T-helper 2 cell treated with Interferon-gamma antibody and Interleukin-4, amounts not matched to agents 100 ng/mL and 5 ng/mL, for 36 hours (primary cell): Measurements from ENCODE around the gene MAFG. TPM values are rescaled to one million over a fixed set of nuclear protein-coding genes. Genes with fewer than 3 reads are reported as not detected.

Experiments
- intact Hi-C: fragments of 100-400 bp; cut with micrococcal nuclease; formaldehyde crosslinking; loops from one replicate; pipeline ENCODE4 v1.15.1; 2023
- total RNA-seq: library from RNA; stranded (reverse); gene quantifications from 2 replicates; pipeline ENCODE4 v1.2.3, GENCODE V29; 2022

The MAFG gene
- total RNA-seq, 1 donor from 2014 or later, result 23.6 TPM

GRCh38 chr17:81899514-81900166 is 27.9 kb downstream of the MAFG start:
- intact Hi-C loops, result no loop called here

- intact Hi-C loops, result no loop called here
Observed at GRCh38 chr17:81898885-81899284, 28.6 kb downstream of the MAFG start.

- intact Hi-C loops, result no loop called here
Observed at GRCh38 chr17:81898029-81898866, 29.3 kb downstream of the MAFG start.

- intact Hi-C loops, result no loop called here
Observed at GRCh38 chr17:81895400-81895799, 32.1 kb downstream of the MAFG start.

GRCh38 chr17:81891303-81891552 is 36.3 kb downstream of the MAFG start:
- intact Hi-C loops, result loop anchor here (1.0 to 2.0 kb wide), 4 partner anchors 20 to 132 kb away; partner anchors contain the start of genes ARHGDIA, LRRC45, MAFG and P4HB

GRCh38 chr17:81890447-81891302 is 36.9 kb downstream of the MAFG start:
- intact Hi-C loops, result loop anchor here (1.0 to 2.0 kb wide), 4 partner anchors 19 to 133 kb away; partner anchors contain the start of genes ARHGDIA, LRRC45, MAFG and P4HB

- intact Hi-C loops, result loop anchor here (2.0 kb wide), 1 partner anchor 37 kb away; the partner anchor contains the start of gene MAFG
Observed at GRCh38 chr17:81889602-81890001, 37.9 kb downstream of the MAFG start.

GRCh38 chr17:81888988-81889595 is 38.4 kb downstream of the MAFG start:
- intact Hi-C loops, result no loop called here

GRCh38 chr17:81888105-81888987 is 39.2 kb downstream of the MAFG start:
- intact Hi-C loops, result no loop called here

GRCh38 chr17:81885869-81886548 is 41.5 kb downstream of the MAFG start:
- intact Hi-C loops, result no loop called here

GRCh38 chr17:81885454-81885853 is 42.1 kb downstream of the MAFG start:
- intact Hi-C loops, result no loop called here

- intact Hi-C loops, result no loop called here
Observed at GRCh38 chr17:81884968-81885367, 42.6 kb downstream of the MAFG start.

- intact Hi-C loops, result no loop called here
Observed at GRCh38 chr17:81884520-81884919, 43.0 kb downstream of the MAFG start.

GRCh38 chr17:81879121-81879520 is 48.4 kb downstream of the MAFG start:
- intact Hi-C loops, result no loop called here

- intact Hi-C loops, result no loop called here
Observed at GRCh38 chr17:81878294-81878693, 49.2 kb downstream of the MAFG start.

GRCh38 chr17:81877569-81877968 is 50.0 kb downstream of the MAFG start:
- intact Hi-C loops, result no loop called here

- intact Hi-C loops, result loop anchor here (1.0 to 5.0 kb wide), 3 partner anchors 10 to 151 kb away; partner anchors contain the start of genes ALYREF, ANAPC11, CENPX and LRRC45
Observed at GRCh38 chr17:81871387-81872230, 55.9 kb downstream of the MAFG start.

- intact Hi-C loops, result loop anchor here (1.0 to 5.0 kb wide), 4 partner anchors 10 to 151 kb away; partner anchors contain the start of genes ALYREF, ANAPC11, CENPX and LRRC45
Observed at GRCh38 chr17:81870981-81871386, 56.6 kb downstream of the MAFG start, which contains the start of gene ARHGDIA. ARHGDIA (minus strand) TSS chr17:81871337; CDS start chr17:81869930, 1,407 bp downstream.
